ENCODE data around the gene KCTD20.

DNA sequence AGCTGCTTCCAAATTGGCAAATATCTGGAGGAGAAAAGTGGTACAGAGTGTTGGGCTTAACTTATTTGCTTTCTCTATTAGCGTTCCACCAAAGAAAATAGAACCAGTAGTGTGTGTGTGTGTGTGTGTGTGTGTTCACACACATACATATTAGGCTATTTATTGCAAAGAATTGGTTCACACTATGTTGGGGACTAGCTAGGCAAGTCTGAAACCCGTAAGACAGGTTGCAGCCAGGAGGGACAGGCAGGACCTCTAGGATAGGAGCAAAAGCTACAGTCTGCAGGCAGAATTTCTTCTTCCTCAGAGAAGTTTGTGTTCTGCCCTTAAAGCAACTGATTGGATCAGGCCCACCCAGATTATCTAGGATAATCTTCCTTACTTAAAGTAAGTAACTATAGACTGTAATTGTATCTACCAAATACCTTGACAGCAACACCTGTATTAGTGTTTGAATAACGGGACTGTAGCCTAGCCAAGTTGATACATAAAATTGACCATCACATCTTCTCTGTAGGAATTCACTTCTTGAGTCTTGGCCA, 12.8 kb downstream of the KCTD20 start:
- TF ChIP-seq, protein P1, sequence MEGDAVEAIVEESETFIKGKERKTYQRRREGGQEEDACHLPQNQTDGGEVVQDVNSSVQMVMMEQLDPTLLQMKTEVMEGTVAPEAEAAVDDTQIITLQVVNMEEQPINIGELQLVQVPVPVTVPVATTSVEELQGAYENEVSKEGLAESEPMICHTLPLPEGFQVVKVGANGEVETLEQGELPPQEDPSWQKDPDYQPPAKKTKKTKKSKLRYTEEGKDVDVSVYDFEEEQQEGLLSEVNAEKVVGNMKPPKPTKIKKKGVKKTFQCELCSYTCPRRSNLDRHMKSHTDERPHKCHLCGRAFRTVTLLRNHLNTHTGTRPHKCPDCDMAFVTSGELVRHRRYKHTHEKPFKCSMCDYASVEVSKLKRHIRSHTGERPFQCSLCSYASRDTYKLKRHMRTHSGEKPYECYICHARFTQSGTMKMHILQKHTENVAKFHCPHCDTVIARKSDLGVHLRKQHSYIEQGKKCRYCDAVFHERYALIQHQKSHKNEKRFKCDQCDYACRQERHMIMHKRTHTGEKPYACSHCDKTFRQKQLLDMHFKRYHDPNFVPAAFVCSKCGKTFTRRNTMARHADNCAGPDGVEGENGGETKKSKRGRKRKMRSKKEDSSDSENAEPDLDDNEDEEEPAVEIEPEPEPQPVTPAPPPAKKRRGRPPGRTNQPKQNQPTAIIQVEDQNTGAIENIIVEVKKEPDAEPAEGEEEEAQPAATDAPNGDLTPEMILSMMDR (conservative IDR thresholded peaks at IDR 0.05; ENCODE audit: low read depth in 2 of 2), result no peak
- TF ChIP-seq JUNB (IDR thresholded peaks at IDR 0.05; ENCODE audit: unreplicated experiment) (no peak), EZH2 (IDR thresholded peaks at IDR 0.05; ENCODE audit: low read depth, unreplicated experiment) (no peak), EZH2phosphoT487 (IDR thresholded peaks at IDR 0.05; ENCODE audit: unreplicated experiment) (no peak), POLR2AphosphoS5 (IDR thresholded peaks at IDR 0.05; ENCODE audit: low read depth) (no peak), NANOG (IDR thresholded peaks at IDR 0.05; ENCODE audit: borderline replicate concordance) (no peak), CREB1 (CRISPR knock-in tag; IDR thresholded peaks at IDR 0.05; ENCODE audit: low read depth) (no peak), ZNF331 (CRISPR knock-in tag; IDR thresholded peaks at IDR 0.05; ENCODE audit: low read depth) (no peak)
- TF ChIP-seq, protein P2, sequence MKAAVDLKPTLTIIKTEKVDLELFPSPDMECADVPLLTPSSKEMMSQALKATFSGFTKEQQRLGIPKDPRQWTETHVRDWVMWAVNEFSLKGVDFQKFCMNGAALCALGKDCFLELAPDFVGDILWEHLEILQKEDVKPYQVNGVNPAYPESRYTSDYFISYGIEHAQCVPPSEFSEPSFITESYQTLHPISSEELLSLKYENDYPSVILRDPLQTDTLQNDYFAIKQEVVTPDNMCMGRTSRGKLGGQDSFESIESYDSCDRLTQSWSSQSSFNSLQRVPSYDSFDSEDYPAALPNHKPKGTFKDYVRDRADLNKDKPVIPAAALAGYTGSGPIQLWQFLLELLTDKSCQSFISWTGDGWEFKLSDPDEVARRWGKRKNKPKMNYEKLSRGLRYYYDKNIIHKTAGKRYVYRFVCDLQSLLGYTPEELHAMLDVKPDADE (IDR thresholded peaks at IDR 0.05), result no peak
- TF ChIP-seq, protein P3, sequence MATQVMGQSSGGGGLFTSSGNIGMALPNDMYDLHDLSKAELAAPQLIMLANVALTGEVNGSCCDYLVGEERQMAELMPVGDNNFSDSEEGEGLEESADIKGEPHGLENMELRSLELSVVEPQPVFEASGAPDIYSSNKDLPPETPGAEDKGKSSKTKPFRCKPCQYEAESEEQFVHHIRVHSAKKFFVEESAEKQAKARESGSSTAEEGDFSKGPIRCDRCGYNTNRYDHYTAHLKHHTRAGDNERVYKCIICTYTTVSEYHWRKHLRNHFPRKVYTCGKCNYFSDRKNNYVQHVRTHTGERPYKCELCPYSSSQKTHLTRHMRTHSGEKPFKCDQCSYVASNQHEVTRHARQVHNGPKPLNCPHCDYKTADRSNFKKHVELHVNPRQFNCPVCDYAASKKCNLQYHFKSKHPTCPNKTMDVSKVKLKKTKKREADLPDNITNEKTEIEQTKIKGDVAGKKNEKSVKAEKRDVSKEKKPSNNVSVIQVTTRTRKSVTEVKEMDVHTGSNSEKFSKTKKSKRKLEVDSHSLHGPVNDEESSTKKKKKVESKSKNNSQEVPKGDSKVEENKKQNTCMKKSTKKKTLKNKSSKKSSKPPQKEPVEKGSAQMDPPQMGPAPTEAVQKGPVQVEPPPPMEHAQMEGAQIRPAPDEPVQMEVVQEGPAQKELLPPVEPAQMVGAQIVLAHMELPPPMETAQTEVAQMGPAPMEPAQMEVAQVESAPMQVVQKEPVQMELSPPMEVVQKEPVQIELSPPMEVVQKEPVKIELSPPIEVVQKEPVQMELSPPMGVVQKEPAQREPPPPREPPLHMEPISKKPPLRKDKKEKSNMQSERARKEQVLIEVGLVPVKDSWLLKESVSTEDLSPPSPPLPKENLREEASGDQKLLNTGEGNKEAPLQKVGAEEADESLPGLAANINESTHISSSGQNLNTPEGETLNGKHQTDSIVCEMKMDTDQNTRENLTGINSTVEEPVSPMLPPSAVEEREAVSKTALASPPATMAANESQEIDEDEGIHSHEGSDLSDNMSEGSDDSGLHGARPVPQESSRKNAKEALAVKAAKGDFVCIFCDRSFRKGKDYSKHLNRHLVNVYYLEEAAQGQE (IDR thresholded peaks at IDR 0.05; ENCODE audit: unreplicated experiment), result no peak
